Osteoblast (primary cell): ENCODE data around the gene BCOR. TPM values are rescaled to one million over a fixed set of nuclear protein-coding genes. Genes with fewer than 3 reads are reported as not detected.

Source experiments
- DNase-seq: peaks from one replicate; pipeline ENCODE4 v3.0.0; 2011; ENCODE audit warnings: low spot score, mixed read lengths; ENCODE audit not compliant: insufficient read length; ENCODE audit errors: missing footprints
- H2AFZ ChIP-seq: 2 replicates; pipeline ENCODE4 v1.6.0; 2011; ENCODE audit warnings: mild to moderate bottlenecking, low read length
- H3K27ac ChIP-seq: 2 replicates; pipeline ENCODE4 v1.5.1; 2011; ENCODE audit warnings: mild to moderate bottlenecking, low read depth, low read length, moderate library complexity
- H3K27me3 ChIP-seq: 2 replicates; pipeline ENCODE4 v1.6.0; 2012; ENCODE audit warnings: mild to moderate bottlenecking, control low read depth, inconsistent platforms, low read length, moderate library complexity; ENCODE audit not compliant: insufficient read depth
- H3K36me3 ChIP-seq: 2 replicates; pipeline ENCODE4 v1.5.1; 2011; ENCODE audit warnings: mild to moderate bottlenecking, low read length, control low read depth, moderate library complexity; ENCODE audit not compliant: insufficient read depth
- H3K4me1 ChIP-seq: 2 replicates; pipeline ENCODE4 v1.5.1; 2011; ENCODE audit warnings: mild to moderate bottlenecking, low read length, control low read depth, moderate library complexity; ENCODE audit not compliant: insufficient read depth
- H3K4me2 ChIP-seq: 2 replicates; pipeline ENCODE4 v1.6.0; 2011; ENCODE audit warnings: mild to moderate bottlenecking, low read length; ENCODE audit not compliant: insufficient read depth
- H3K4me3 ChIP-seq: fragments of 200-600 bp; sonication (generic); 3 replicates; pipeline ENCODE4 v1.5.1; 2012; ENCODE audit warnings: mild to moderate bottlenecking, low read length, inconsistent platforms; ENCODE audit not compliant: insufficient read depth
- H3K79me2 ChIP-seq: 2 replicates; pipeline ENCODE4 v1.6.0; 2012; ENCODE audit warnings: mild to moderate bottlenecking, low read length, control low read depth, inconsistent platforms; ENCODE audit not compliant: insufficient read depth
- H3K9me3 ChIP-seq: 2 replicates; pipeline ENCODE4 v1.5.1; 2011; ENCODE audit warnings: low read depth, low read length, control low read depth
- H4K20me1 ChIP-seq: 2 replicates; pipeline ENCODE4 v1.6.0; 2012; ENCODE audit warnings: mild to moderate bottlenecking, low read length, control low read depth; ENCODE audit not compliant: insufficient read depth
- total RNA-seq: library from RNA; depleted of rRNA; stranded (reverse); fragments of >200 nt; gene quantifications from 2 replicates; pipeline ENCODE4 v1.2.3, GENCODE V29; 2012
- TF ChIP-seq, protein P1 (sequence below): IDR thresholded peaks from 2 replicates; pipeline ENCODE4 v1.5.1; 2011; ENCODE audit warnings: mild to moderate bottlenecking, low read depth, low read length, moderate library complexity; ENCODE audit errors: extremely low read depth

The BCOR gene
- total RNA-seq, 1 donor, result 14.8 TPM

- Histone ChIP-seq H4K20me1 (peaks cover 17% of the 10 kb centered on the region), H3K9me3 (no peaks in the 10 kb centered on the region), H3K4me2 (peak overlapping the region; percentile 80), H2AFZ (no peak overlapping the region), H3K4me1 (peaks cover 7% of the 10 kb centered on the region), H3K27me3 (peaks cover 19% of the 10 kb centered on the region), H3K36me3 (no peaks in the 10 kb centered on the region), H3K27ac (peak overlapping the region; percentile 66), H3K4me3 (peak overlapping the region; percentile 73), H3K79me2 (peaks cover 43% of the 10 kb centered on the region)
- TF ChIP-seq, protein P1, sequence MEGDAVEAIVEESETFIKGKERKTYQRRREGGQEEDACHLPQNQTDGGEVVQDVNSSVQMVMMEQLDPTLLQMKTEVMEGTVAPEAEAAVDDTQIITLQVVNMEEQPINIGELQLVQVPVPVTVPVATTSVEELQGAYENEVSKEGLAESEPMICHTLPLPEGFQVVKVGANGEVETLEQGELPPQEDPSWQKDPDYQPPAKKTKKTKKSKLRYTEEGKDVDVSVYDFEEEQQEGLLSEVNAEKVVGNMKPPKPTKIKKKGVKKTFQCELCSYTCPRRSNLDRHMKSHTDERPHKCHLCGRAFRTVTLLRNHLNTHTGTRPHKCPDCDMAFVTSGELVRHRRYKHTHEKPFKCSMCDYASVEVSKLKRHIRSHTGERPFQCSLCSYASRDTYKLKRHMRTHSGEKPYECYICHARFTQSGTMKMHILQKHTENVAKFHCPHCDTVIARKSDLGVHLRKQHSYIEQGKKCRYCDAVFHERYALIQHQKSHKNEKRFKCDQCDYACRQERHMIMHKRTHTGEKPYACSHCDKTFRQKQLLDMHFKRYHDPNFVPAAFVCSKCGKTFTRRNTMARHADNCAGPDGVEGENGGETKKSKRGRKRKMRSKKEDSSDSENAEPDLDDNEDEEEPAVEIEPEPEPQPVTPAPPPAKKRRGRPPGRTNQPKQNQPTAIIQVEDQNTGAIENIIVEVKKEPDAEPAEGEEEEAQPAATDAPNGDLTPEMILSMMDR, result no peak
- DNase-seq, result peak; percentile 81
Measured at GRCh38 chrX:40095583-40096394, 2.0 kb downstream of the BCOR start.

GRCh38 chrX:40094900-40095582, 2.7 kb downstream of the BCOR start:
- Histone ChIP-seq H3K27ac (peak overlapping the region; percentile 66), H3K27me3 (peaks cover 19% of the 10 kb centered on the region), H3K36me3 (no peaks in the 10 kb centered on the region), H4K20me1 (peaks cover 19% of the 10 kb centered on the region), H3K4me2 (peak overlapping the region; percentile 80), H2AFZ (no peak overlapping the region), H3K79me2 (peaks cover 48% of the 10 kb centered on the region), H3K4me3 (peak overlapping the region; percentile 73), H3K9me3 (no peaks in the 10 kb centered on the region), H3K4me1 (peaks cover 7% of the 10 kb centered on the region)
- peak; percentile 82 for DNase-seq
- TF ChIP-seq, protein P1, result no peak

GRCh38 chrX:40094041-40094899, 3.5 kb downstream of the BCOR start:
- H3K27me3 ChIP-seq, result peaks cover 23% of the 10 kb centered on the region
- H3K9me3 ChIP-seq, result no peaks in the 10 kb centered on the region
- H3K79me2 ChIP-seq, result peaks cover 56% of the 10 kb centered on the region
- peak; percentile 91 for DNase-seq
- peaks cover 25% of the 10 kb centered on the region for H4K20me1 ChIP-seq
- H3K27ac ChIP-seq, result peak overlapping the region; percentile 66
- H2AFZ ChIP-seq, result no peak overlapping the region
- TF ChIP-seq, protein P1, result no peak
- no peaks in the 10 kb centered on the region for H3K36me3 ChIP-seq
- H3K4me1 ChIP-seq, result no peaks in the 10 kb centered on the region
- peak overlapping the region; percentile 80 for H3K4me2 ChIP-seq
- H3K4me3 ChIP-seq, result peak overlapping the region; percentile 73
